GM12873 (cell line): ENCODE results near the gene ARRDC5.

ENCODE experiments used
- TF ChIP-seq, protein P1 (sequence below): IDR thresholded peaks from 2 replicates; pipeline ENCODE4 v1.5.1; 2012; ENCODE audit warnings: low read depth, mild to moderate bottlenecking, moderate library complexity, low read length, control low read depth; ENCODE audit not compliant: insufficient read depth; ENCODE audit errors: missing control alignments

The ARRDC5 gene

DNA sequence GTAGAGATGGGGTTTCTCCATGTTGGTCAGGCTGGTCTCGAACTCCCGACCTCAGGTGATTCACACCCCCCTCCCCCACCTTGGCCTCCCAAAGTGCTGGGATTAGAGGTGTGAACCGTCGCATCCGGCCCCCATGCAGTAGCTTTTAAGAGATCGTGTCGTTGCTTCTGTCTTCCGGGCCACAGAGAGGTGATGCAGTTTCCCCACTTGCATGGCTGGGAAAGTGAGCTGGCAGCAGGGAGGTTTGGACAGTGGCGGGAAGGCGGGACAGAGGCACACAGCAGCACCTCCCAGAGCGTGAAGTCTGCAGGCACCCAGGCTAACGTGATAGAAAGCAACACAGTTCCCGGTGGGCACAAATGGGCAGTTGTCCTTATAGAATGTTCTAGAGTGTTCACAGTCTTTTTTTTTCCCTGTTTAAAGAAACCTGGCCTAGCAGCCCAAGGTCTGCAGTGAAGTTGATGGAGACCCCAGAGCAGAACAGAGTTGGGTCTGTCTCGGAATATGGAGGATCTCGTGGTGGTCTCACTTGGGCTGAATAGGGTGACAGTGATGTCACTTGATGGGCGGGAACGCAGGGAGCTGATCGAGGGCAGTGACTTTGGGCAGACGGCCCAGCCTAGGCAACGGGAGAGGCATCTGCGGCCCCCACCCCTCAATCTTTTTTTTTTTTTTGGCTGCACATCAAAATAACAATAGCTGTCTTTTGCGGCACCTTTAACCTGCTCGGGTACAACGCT, 11.5 kb upstream of the ARRDC5 start:
- TF ChIP-seq, protein P1, sequence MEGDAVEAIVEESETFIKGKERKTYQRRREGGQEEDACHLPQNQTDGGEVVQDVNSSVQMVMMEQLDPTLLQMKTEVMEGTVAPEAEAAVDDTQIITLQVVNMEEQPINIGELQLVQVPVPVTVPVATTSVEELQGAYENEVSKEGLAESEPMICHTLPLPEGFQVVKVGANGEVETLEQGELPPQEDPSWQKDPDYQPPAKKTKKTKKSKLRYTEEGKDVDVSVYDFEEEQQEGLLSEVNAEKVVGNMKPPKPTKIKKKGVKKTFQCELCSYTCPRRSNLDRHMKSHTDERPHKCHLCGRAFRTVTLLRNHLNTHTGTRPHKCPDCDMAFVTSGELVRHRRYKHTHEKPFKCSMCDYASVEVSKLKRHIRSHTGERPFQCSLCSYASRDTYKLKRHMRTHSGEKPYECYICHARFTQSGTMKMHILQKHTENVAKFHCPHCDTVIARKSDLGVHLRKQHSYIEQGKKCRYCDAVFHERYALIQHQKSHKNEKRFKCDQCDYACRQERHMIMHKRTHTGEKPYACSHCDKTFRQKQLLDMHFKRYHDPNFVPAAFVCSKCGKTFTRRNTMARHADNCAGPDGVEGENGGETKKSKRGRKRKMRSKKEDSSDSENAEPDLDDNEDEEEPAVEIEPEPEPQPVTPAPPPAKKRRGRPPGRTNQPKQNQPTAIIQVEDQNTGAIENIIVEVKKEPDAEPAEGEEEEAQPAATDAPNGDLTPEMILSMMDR = no peak

DNA sequence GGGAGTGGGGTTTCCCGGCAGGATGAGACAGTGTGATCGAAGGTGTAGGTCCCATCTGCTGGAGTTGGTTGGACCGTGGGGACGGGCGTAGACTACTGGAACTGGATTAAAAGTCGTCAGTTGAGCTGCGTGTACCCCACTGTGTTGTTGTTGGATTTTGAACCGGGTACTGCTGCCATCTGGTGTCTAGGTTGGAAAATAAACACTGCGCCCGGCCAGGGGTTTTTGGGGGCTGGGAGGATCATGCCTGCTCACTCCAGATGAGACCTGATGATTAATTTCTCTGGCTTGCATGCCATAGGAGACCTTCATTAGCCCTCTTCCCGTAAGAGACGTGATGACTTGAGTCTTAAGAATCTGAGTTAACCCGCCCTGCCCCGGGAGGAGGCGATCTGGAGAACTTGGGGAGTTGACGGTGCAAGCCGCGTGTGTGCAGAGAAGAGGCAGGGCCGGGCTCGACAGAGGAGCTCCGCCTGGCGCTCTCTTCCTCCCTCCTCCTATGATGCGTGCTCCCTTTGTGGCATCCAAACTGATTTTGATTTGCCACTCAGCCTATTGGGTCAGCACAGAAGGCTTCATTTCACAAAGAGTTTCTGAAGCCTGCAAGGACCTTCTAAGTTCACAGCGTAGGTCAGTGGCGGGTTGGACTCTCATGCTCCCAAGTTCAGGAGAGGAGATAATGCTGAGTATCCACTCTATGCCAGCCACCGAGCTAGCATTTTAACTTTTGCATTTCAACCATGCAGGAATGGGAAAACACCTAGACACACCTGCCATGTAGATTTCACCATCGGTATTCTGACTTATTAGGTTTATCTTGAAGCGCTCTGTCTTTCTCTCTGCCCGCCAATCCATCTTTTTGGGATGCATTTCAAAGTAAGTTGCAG, 9.3 kb upstream of the ARRDC5 start:
- TF ChIP-seq, protein P1 = peak; percentile 63

DNA sequence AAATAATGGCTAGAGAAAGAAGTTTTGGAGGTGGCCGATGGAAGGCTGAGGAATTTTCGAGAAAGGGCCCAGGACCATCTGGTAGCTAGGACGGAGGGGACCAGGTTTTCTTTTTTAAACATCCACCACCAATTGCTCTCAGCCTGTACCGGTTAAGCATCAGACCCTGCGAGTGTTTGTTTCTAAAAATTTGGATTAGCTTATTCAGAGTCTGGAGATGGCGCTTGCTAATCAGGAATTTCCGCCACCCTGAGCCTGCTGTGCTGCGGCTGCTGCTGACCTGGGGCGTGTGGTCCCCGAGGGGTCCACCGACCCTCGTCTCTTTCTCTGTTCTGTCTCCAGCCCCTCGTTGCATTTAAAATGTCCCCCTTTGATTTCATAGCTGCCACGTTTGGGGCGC, 8.6 kb upstream of the ARRDC5 start:
- TF ChIP-seq, protein P1 = no peak

DNA sequence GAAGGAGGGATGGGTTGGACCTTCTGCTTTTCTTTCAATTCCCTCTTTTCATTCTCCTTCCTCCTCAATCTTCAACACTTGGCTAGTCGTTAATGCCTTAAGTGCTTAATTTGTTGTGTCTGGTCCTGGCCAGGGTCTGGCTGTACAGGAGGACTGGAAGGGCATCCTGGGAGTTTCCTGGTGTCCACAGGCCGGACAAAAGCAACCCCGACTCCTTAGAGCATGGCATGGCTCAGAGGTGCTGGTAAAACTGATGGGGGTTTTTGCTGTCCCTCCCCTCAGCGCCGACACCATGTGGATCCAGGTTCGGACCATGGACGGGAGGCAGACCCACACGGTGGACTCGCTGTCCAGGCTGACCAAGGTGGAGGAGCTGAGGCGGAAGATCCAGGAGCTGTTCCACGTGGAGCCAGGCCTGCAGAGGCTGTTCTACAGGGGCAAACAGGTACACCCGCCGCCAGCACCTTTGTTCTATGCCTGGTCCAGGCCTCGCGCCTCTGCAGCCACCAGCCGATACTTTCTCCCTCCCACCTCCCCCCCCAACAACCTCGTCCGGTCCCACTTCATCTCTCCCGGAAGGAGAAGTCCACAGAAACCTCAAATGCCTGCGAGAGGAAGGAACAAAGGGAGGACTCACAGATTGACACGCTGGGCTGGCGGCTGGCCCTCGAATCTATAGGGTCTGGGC, 8.0 kb upstream of the ARRDC5 start:
- TF ChIP-seq, protein P1 = no peak

DNA sequence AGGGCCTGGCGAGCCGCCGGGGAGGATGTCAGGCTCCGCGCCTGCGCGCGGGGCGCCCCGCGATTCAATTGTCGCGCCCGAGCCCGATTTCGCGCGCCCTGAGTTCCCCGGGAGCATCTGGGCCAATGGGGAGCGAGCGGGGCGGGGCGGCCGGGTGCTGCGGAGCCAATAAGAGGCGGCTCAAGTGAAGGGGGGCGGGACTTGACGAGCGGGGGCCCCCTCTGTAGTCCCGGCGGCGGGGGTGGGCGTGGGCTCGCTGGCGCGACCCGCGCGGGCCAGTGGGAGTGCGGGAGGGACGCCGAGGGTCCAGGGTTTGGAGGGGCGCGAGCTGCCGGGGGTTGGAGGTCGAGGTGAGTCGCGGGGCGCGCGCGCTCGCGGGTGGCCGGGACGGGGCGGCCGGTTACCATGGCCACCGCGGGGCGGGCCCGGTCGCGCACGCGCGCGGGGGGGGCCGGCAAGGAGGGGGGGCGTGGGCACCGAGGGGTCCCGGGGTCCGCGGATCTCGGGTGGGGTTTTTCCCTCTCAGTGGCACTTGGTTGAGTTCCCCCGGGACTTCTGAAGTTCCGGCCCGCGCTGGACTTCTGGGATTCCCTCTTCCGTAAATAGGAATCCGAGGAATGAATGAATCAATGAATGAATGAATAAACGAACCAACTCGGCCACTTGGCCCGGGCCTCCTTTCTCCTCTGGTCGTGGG, 7.3 kb upstream of the ARRDC5 start:
- TF ChIP-seq, protein P1 = no peak

DNA sequence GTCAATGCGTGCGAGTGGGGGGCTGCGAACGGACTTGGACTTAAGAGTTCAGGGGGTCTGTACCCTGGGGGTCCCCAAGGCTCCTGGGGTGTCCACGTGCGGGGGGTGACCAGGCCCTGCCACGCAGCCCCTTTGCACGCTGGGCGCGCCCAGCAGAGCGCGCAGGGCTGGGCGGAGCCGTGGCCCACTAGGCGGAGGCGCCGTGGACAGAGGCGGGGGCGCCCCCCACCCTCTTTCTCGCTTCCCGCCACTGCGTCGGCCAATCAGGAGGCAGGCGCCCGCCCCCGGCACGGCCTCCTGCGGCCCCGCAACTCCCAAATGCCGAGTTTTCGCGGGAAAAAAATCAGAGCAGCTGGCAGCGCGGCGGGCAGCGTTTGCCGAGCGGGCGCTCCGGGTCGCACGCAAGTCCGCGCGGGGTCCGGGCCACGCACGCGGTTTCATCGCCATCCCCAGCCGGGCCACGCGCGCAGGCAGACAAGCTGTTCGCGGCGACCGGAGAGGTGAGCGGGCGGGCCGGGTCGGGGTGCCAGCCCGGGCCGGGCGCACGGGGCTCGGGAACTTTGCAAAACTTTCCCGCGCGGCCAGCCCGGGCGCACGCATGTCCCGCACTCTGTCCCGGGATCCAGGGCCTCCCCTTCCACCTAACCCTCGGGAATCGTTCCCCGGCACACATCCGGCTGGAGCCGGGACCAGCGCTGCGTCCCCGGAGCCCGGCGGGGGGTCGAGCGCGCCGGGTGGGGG, 6.6 kb upstream of the ARRDC5 start, which contains the start of gene UHRF1:
UHRF1 (plus strand) TSS at position 346 of the 741 bp plus-strand sequence. CDS start 1,385 bp downstream, outside the sequence.
- TF ChIP-seq, protein P1 = no peak
